ENCODE data around the gene BLVRA. TPM values are rescaled to one million over a fixed set of nuclear protein-coding genes. Genes with fewer than 3 reads are reported as not detected.

BLVRA gene
- total RNA-seq, 1 experiment from 2014 or later: 29.7 TPM

- intact Hi-C loops (cut with micrococcal nuclease): no loop called here
- DNase-seq (ENCODE audit: low read depth, low spot score) (no peak), ATAC-seq (no peak)
- Histone ChIP-seq H3K27me3 (ENCODE audit: insufficient read depth, low read length) (no peaks in the 10 kb centered on the region), H3K79me2 (ENCODE audit: insufficient read depth, low read length) (no peaks in the 10 kb centered on the region), H3K9me2 (ENCODE audit: insufficient read depth) (no peaks in the 10 kb centered on the region), H3K9me3 (ENCODE audit: control insufficient read depth in 1 of 2, insufficient read depth in 1 of 2, low read depth in 1 of 2, low read length in 2 of 2) (no peaks in the 10 kb centered on the region), H3K4me1 (ENCODE audit: control insufficient read depth in 1 of 2, insufficient read depth in 2 of 2, low read length in 2 of 2) (peaks cover 9 to 13% of the 10 kb centered on the region in 2 experiments), H3K4me2 (ENCODE audit: low read length) (no peak overlapping the region), H3K36me3 (ENCODE audit: control insufficient read depth in 1 of 2, insufficient read depth in 2 of 2, low read length in 2 of 2) (no peaks in the 10 kb centered on the region), H3K27ac (ENCODE audit: low read depth, low read length) (no peak overlapping the region), H4K20me1 (ENCODE audit: insufficient read depth) (no peaks in the 10 kb centered on the region), H3K9ac (ENCODE audit: low read length) (no peak overlapping the region), H3K4me3 (replicated peaks in 1 of 2; ENCODE audit: low read depth in 1 of 2, low read length in 2 of 2) (no peak overlapping the region), H2AFZ (ENCODE audit: low read depth, low read length, poor library complexity, severe bottlenecking) (no peak overlapping the region)
- ChIA-PET CTCF (interaction anchor here (0.7 kb wide), 1 partner anchor 172 kb away, joined by 6 read pairs; no protein-coding TSS in a partner anchor), RAD21 (ENCODE audit: low non-redundant PET in 1 of 2, low total read pairs in 2 of 2, uncharacterized antibody in 2 of 2, unreplicated experiment in 2 of 2) (no interaction called here), POLR2A (no interaction called here)
- no TSS peak for BruUV-seq (replicated peaks)
- TF ChIP-seq FOSL1 (IDR thresholded peaks at IDR 0.05; ENCODE audit: low read depth) (no peak), JUND (IDR thresholded peaks at IDR 0.05) (no peak)
These were observed 3.9 kb upstream of the BLVRA start for GRCh38 chr7:43754596-43754995.

DNA sequence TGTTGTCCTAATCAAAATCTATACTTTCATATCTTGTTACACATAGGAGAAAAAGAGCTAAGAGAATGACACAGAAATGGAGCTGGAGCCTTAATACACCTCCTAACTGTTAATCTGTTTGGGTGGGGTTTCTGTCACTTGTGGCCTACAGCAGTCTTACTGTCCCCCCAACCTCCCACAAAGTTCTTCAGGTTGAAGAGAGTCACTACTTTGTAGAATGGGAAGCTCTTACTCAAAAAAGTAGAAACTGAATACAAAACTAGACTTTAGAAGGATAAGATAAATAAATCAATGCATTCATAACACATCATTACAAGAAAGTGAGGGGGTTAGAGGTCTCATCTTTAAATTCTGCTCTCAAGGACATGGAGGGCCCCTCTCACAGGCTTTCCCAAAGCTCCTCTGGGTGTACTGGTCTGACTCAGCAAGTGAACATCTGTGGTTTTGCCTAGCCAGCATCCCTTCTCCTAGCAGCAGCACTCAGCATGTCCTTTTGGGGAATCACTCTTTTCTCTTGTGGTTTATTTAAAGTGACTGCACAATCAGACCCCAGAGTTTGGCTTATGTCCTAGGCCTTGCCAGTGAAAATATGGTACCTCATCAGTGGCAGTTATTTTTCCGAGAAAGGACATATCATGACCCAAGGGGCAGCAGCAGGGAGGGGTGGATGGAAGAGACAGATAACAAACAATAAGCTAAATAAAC is 2.0 kb upstream of the BLVRA start:
- Histone ChIP-seq H4K20me1 (ENCODE audit: insufficient read depth) (no peaks in the 10 kb centered on the region), H3K4me2 (ENCODE audit: low read length) (no peak overlapping the region), H2AFZ (ENCODE audit: low read depth, low read length, poor library complexity, severe bottlenecking) (no peak overlapping the region), H3K79me2 (ENCODE audit: insufficient read depth, low read length) (no peaks in the 10 kb centered on the region), H3K9me2 (ENCODE audit: insufficient read depth) (no peaks in the 10 kb centered on the region), H3K9ac (ENCODE audit: low read length) (no peak overlapping the region), H3K4me3 (replicated peaks in 1 of 2; ENCODE audit: low read depth in 1 of 2, low read length in 2 of 2) (no peak overlapping the region), H3K36me3 (ENCODE audit: control insufficient read depth in 1 of 2, insufficient read depth in 2 of 2, low read length in 2 of 2) (no peaks in the 10 kb centered on the region), H3K27me3 (ENCODE audit: insufficient read depth, low read length) (no peaks in the 10 kb centered on the region), H3K27ac (ENCODE audit: low read depth, low read length) (no peak overlapping the region), H3K4me1 (ENCODE audit: control insufficient read depth in 1 of 2, insufficient read depth in 2 of 2, low read length in 2 of 2) (peaks cover 21 to 28% of the 10 kb centered on the region in 2 experiments), H3K9me3 (ENCODE audit: control insufficient read depth in 1 of 2, insufficient read depth in 1 of 2, low read depth in 1 of 2, low read length in 2 of 2) (no peaks in the 10 kb centered on the region)
- no peak for TF ChIP-seq JUND (IDR thresholded peaks at IDR 0.05)
- no peak for TF ChIP-seq CBX3 (IDR thresholded peaks at IDR 0.05; ENCODE audit: low read depth)
- no peak for TF ChIP-seq FOSL1 (IDR thresholded peaks at IDR 0.05; ENCODE audit: low read depth)
- TF ChIP-seq EZH2phosphoT487 (IDR thresholded peaks at IDR 0.05; ENCODE audit: borderline replicate concordance): no peak
- TF ChIP-seq ZFX (IDR thresholded peaks at IDR 0.05): no peak
- TF ChIP-seq ELF1 (IDR thresholded peaks at IDR 0.05; ENCODE audit: borderline replicate concordance, low read depth): no peak
- no peak for TF ChIP-seq ATF3 (IDR thresholded peaks at IDR 0.05)
- TF ChIP-seq CEBPB (IDR thresholded peaks at IDR 0.05; ENCODE audit: low read depth): no peak
- TF ChIP-seq ZNF274 (IDR thresholded peaks at IDR 0.05; ENCODE audit: low read depth, low read length): no peak
- no peak for TF ChIP-seq MAX (IDR thresholded peaks at IDR 0.05)
- TF ChIP-seq CTCF (IDR thresholded peaks at IDR 0.05 in 2 of 3, conservative IDR thresholded peaks at IDR 0.05 in 1 of 3; ENCODE audit: borderline replicate concordance in 1 of 3, insufficient read depth in 1 of 3, low read depth in 2 of 3, low read length in 2 of 3): no peak
- no peak for TF ChIP-seq POLR2A (IDR thresholded peaks at IDR 0.05; ENCODE audit: borderline replicate concordance, extremely low read depth, insufficient read depth, insufficient read length)
- BruUV-seq (replicated peaks): no TSS peak
- intact Hi-C loops (cut with micrococcal nuclease): no loop called here
- ATAC-seq (no peak), DNase-seq (ENCODE audit: low read depth, low spot score) (no peak)
- ChIA-PET POLR2A (interaction anchor here (0.6 to 1.2 kb wide), 2 partner anchors 27 to 108 kb away, joined by 3 read pairs; partner anchors contain the start of gene COA1), CTCF (no interaction called here), RAD21 (ENCODE audit: low non-redundant PET in 1 of 2, low total read pairs in 2 of 2, uncharacterized antibody in 2 of 2, unreplicated experiment in 2 of 2) (no interaction called here)

Measured in HCT116 (cell line).